GM23338 (cell line): ENCODE data around the gene DELE1. TPM values are rescaled to one million over a fixed set of nuclear protein-coding genes. Genes with fewer than 3 reads are reported as not detected.

Experiments
- ATAC-seq: fragments of 200-7000 bp; cut with Tn5 transposase; 3 replicates; pipeline ENCODE4 v1.9.1; 2020
- DNase-seq: peaks from one replicate; pipeline ENCODE4 v3.0.0-alpha.2; 2015; ENCODE audit warnings: low spot score
- H2AFZ ChIP-seq: fragments of 200-600 bp; sonication (generic); 2 replicates; pipeline ENCODE4 v1.8.0; 2016; ENCODE audit warnings: antibody characterized with exemption, mild to moderate bottlenecking, moderate library complexity
- H3F3A ChIP-seq: fragments of 200-600 bp; sonication (generic); replicated peaks from 2 replicates; pipeline ENCODE4 v1.8.0; 2017; ENCODE audit warnings: antibody characterized with exemption, mixed run types, low read depth
- H3K27ac ChIP-seq: fragments of 200-600 bp; sonication (generic); 2 replicates; pipeline ENCODE4 v1.6.1; 2016; ENCODE audit warnings: low read depth
- H3K27me3 ChIP-seq: fragments of 200-600 bp; sonication (generic); 2 replicates; pipeline ENCODE4 v1.8.0; 2016; ENCODE audit warnings: mild to moderate bottlenecking, mixed run types, moderate library complexity; ENCODE audit not compliant: insufficient read depth
- H3K36me3 ChIP-seq: fragments of 200-600 bp; sonication (generic); 2 replicates; pipeline ENCODE4 v1.8.0; 2016; ENCODE audit warnings: mild to moderate bottlenecking; ENCODE audit not compliant: insufficient read depth
- H3K4me1 ChIP-seq: fragments of 200-600 bp; sonication (generic); 2 replicates; pipeline ENCODE4 v1.8.0; 2016; ENCODE audit warnings: mild to moderate bottlenecking, moderate library complexity; ENCODE audit not compliant: insufficient read depth
- H3K4me2 ChIP-seq: fragments of 200-600 bp; sonication (generic); 2 replicates; pipeline ENCODE4 v1.7.1; 2017; ENCODE audit warnings: mixed run types
- H3K4me3 ChIP-seq: fragments of 200-600 bp; sonication (generic); 2 replicates; pipeline ENCODE4 v1.6.1; 2016; ENCODE audit warnings: mixed run types
- H3K79me2 ChIP-seq: fragments of 200-600 bp; sonication (generic); replicated peaks from 2 replicates; pipeline ENCODE4 v1.8.0; 2017; ENCODE audit warnings: mild to moderate bottlenecking; ENCODE audit not compliant: insufficient read depth
- H3K9me2 ChIP-seq: fragments of 200-600 bp; sonication (generic); 2 replicates; pipeline ENCODE4 v1.8.0; 2017; ENCODE audit not compliant: insufficient read depth
- H4K20me1 ChIP-seq: fragments of 200-600 bp; sonication (generic); replicated peaks from 2 replicates; pipeline ENCODE4 v1.8.0; 2017; ENCODE audit warnings: mild to moderate bottlenecking; ENCODE audit not compliant: insufficient read depth
- H3K27ac Mint-ChIP-seq: 2 replicates; pipeline ENCODE4 v1.8.0; 2020; ENCODE audit warnings: inconsistent platforms, mild to moderate bottlenecking, moderate library complexity, mixed read lengths
- H3K27me3 Mint-ChIP-seq: 3 replicates; pipeline ENCODE4 v1.8.0; 2022; ENCODE audit warnings: low read depth, mild to moderate bottlenecking, moderate library complexity, mixed read lengths, inconsistent platforms; ENCODE audit not compliant: insufficient read depth, poor library complexity
- H3K36me3 Mint-ChIP-seq: 3 replicates; pipeline ENCODE4 v1.8.0; 2021; ENCODE audit warnings: low read depth, mild to moderate bottlenecking, inconsistent platforms, moderate library complexity, mixed read lengths
- H3K4me1 Mint-ChIP-seq: 3 replicates; pipeline ENCODE4 v1.8.0; 2020; ENCODE audit warnings: mild to moderate bottlenecking, inconsistent platforms, mixed read lengths
- H3K4me3 Mint-ChIP-seq: 3 replicates; pipeline ENCODE4 v1.8.0; 2021; ENCODE audit warnings: moderate library complexity, mild to moderate bottlenecking, inconsistent platforms, mixed read lengths
- H3K9me3 Mint-ChIP-seq: 3 replicates; pipeline ENCODE4 v1.8.0; 2020; ENCODE audit warnings: moderate library complexity, mild to moderate bottlenecking, inconsistent platforms, mixed read lengths
- CREB1 ChIP-seq: fragments of 250-450 bp; sonication (Bioruptor Pico); IDR thresholded peaks from 2 replicates; pipeline ENCODE4 v1.5.0; 2020; ENCODE audit warnings: low read depth, mild to moderate bottlenecking, moderate library complexity
- CTCF ChIP-seq, 2 experiments: fragments of 200-600 bp in 1 of 2; sonication (generic) in 1 of 2; conservative IDR thresholded peaks; 2 replicates each; pipeline versions ENCODE4 v1.5.1 to v1.6.1; 2016 to 2017; ENCODE audit warnings: antibody characterized with exemption in 2 of 2, low read depth in 2 of 2, mild to moderate bottlenecking in 2 of 2, moderate library complexity in 1 of 2
- ETS1 ChIP-seq: IDR thresholded peaks from 2 replicates; pipeline ENCODE4 v1.6.1; 2016; ENCODE audit warnings: antibody characterized with exemption
- EZH2 ChIP-seq: fragments of 200-600 bp; sonication (generic); IDR thresholded peaks from one replicate; pipeline ENCODE4 v1.8.0; 2017; ENCODE audit warnings: antibody characterized with exemption, mild to moderate bottlenecking, low read depth; ENCODE audit not compliant: unreplicated experiment
- REST ChIP-seq: IDR thresholded peaks from one replicate; pipeline ENCODE4 v1.6.1; 2018; ENCODE audit warnings: antibody characterized with exemption; ENCODE audit not compliant: unreplicated experiment
- STAT1 ChIP-seq: IDR thresholded peaks from one replicate; pipeline ENCODE4 v1.6.1; 2016; ENCODE audit warnings: antibody characterized with exemption; ENCODE audit not compliant: unreplicated experiment
- ZNF114 ChIP-seq: fragments of 250-450 bp; sonication (Bioruptor Pico); IDR thresholded peaks from 2 replicates; pipeline ENCODE4 v1.5.0; 2020; ENCODE audit warnings: mild to moderate bottlenecking, moderate library complexity
- ZNF331 ChIP-seq: fragments of 250-450 bp; sonication (Bioruptor Pico); IDR thresholded peaks from 2 replicates; pipeline ENCODE4 v1.5.0; 2020; ENCODE audit warnings: low read depth, mild to moderate bottlenecking, moderate library complexity
- ZNF462 ChIP-seq: fragments of 250-450 bp; sonication (Bioruptor Pico); IDR thresholded peaks from 2 replicates; pipeline ENCODE4 v1.5.0; 2020; ENCODE audit warnings: mild to moderate bottlenecking, moderate library complexity
- polyA plus RNA-seq: library from polyadenylated mRNA; unstranded; fragments of >200 nt; fragmentation: Nextera tagmentation; extraction: Ambion mirVana; gene quantifications from 2 replicates; pipeline ENCODE4 v1.2.1, GENCODE V29; 2016
- total RNA-seq: library from RNA; depleted of rRNA; stranded (reverse); fragments of >200 nt; shearing (Covaris generic); gene quantifications from 2 replicates; pipeline ENCODE4 v1.2.3, GENCODE V29; 2014

The DELE1 gene
- total and polyA plus RNA-seq, 2 experiments from 2014 or later: 26.9 to 62.2 TPM

- no peak for TF ChIP-seq ZNF462 (CRISPR knock-in tag)
- no peak for TF ChIP-seq ETS1
These were observed 2.8 kb downstream of the DELE1 start (continued) for GRCh38 chr5:141926434-141926833.

GRCh38 chr5:141928051-141928450, 4.4 kb downstream of the DELE1 start:
- H3K36me3 Mint-ChIP-seq: peaks cover 77% of the 10 kb centered on the region
- Histone ChIP-seq H3K9me2 (0 out of 2 replicates have a peak, but pooled peaks cover 3% of the 10 kb centered on the region), H3K27ac (no peak overlapping the region), H2AFZ (no peak overlapping the region), H4K20me1 (peaks cover 3% of the 10 kb centered on the region; the same call in 1 of the 2 replicates), H3K36me3 (peaks cover 46% of the 10 kb centered on the region), H3F3A (peaks cover 2% of the 10 kb centered on the region; the same call in 1 of the 2 replicates), H3K4me3 (no peak overlapping the region), H3K4me2 (no peak overlapping the region), H3K4me1 (peaks cover 8% of the 10 kb centered on the region; the same call in 1 of the 2 replicates), H3K79me2 (peaks cover 15% of the 10 kb centered on the region), H3K27me3 (no peaks in the 10 kb centered on the region)
- H3K27me3 Mint-ChIP-seq: peaks cover 9% of the 10 kb centered on the region
- no peak overlapping the region for H3K27ac Mint-ChIP-seq
- TF ChIP-seq CTCF (conservative IDR thresholded peaks at IDR 0.05; ENCODE audit: low read depth in 2 of 2) (no peak), EZH2 (no peak), REST (no peak), ZNF331 (CRISPR knock-in tag) (no peak), STAT1 (no peak), CREB1 (CRISPR knock-in tag) (no peak), ZNF114 (no peak)
- no peak overlapping the region for H3K4me3 Mint-ChIP-seq
- DNase-seq (no peak), ATAC-seq (no peak)
- peaks cover 8% of the 10 kb centered on the region for H3K4me1 Mint-ChIP-seq
- H3K9me3 Mint-ChIP-seq: no peaks in the 10 kb centered on the region; the same call in 2 of the 3 replicates
